Inflammatory macrophage treated with lipopolysaccharide for 4 hours (primary cell): ENCODE data around the gene ZFYVE1.
"Not testable (repeated sequence)": the region's sequence is repeated elsewhere in the genome, so short reads cannot be mapped to it uniquely, and the experiment has no call there.

Experiments
- DNase-seq: peaks from one replicate; pipeline ENCODE4 v3.0.0-alpha.2; 2020

ZFYVE1 gene

GRCh38 chr14:73026845-73027542 is at the start of gene ZFYVE1:
Gene ZFYVE1 (minus strand): TSS chr14:73027106. CDS start chr14:73024508, 2,598 bp downstream.
- peak; percentile 99 for DNase-seq

GRCh38 chr14:73069585-73069984 is 42.7 kb upstream of the ZFYVE1 start:
- DNase-seq: no peak

GRCh38 chr14:73058922-73059673 is 32.2 kb upstream of the ZFYVE1 start:
- DNase-seq: peak; percentile 69

GRCh38 chr14:73058224-73058921 is 31.5 kb upstream of the ZFYVE1 start, which contains the start of gene RBM25:
Gene RBM25 (plus strand): TSS chr14:73058534. CDS start chr14:73071642, 13,108 bp downstream.
- peak; percentile 99 for DNase-seq

- no peak for DNase-seq
Observed at GRCh38 chr14:73057944-73058223, 31.0 kb upstream of the ZFYVE1 start.

- DNase-seq: no peak
Observed at GRCh38 chr14:73055251-73055650, 28.3 kb upstream of the ZFYVE1 start.

GRCh38 chr14:73049428-73049827 is 22.5 kb upstream of the ZFYVE1 start:
- DNase-seq: no peak

- DNase-seq: no peak
Observed at GRCh38 chr14:73047808-73048207, 20.9 kb upstream of the ZFYVE1 start.

GRCh38 chr14:73036706-73037450 is 10.0 kb upstream of the ZFYVE1 start:
- DNase-seq: not testable (repeated sequence)

- DNase-seq: no peak
Observed at GRCh38 chr14:73027984-73028383, 1.1 kb upstream of the ZFYVE1 start.

GRCh38 chr14:73027546-73027945 is 640 bp upstream of the ZFYVE1 start:
- DNase-seq: no peak

GRCh38 chr14:73026243-73026844 is 562 bp downstream of the ZFYVE1 start:
- no peak for DNase-seq

GRCh38 chr14:73025544-73025943 is 1.4 kb downstream of the ZFYVE1 start:
- DNase-seq: no peak

- DNase-seq: no peak
Observed at GRCh38 chr14:73022051-73022450, 4.9 kb downstream of the ZFYVE1 start.

GRCh38 chr14:73016011-73016410 is 10.9 kb downstream of the ZFYVE1 start:
- not testable (repeated sequence) for DNase-seq

GRCh38 chr14:73015552-73015951 is 11.4 kb downstream of the ZFYVE1 start:
- DNase-seq: not testable (repeated sequence)

GRCh38 chr14:73014105-73014504 is 12.8 kb downstream of the ZFYVE1 start:
- peak; percentile 2 for DNase-seq

GRCh38 chr14:73011189-73011588 is 15.7 kb downstream of the ZFYVE1 start:
- DNase-seq: not testable (repeated sequence)

- DNase-seq: no peak
Observed at GRCh38 chr14:73008501-73008900, 18.4 kb downstream of the ZFYVE1 start.

GRCh38 chr14:73007835-73008234 is 19.1 kb downstream of the ZFYVE1 start:
- DNase-seq: no peak

GRCh38 chr14:73004641-73005040 is 22.3 kb downstream of the ZFYVE1 start:
- not testable (repeated sequence) for DNase-seq

GRCh38 chr14:73003681-73004080 is 23.2 kb downstream of the ZFYVE1 start:
- DNase-seq: no peak

- DNase-seq: no peak
Observed at GRCh38 chr14:73000073-73000472, 26.8 kb downstream of the ZFYVE1 start.
